Esophagus mucosa (tissue), 1 donor: ENCODE results near the gene RGPD3. TPM values are rescaled to one million over a fixed set of nuclear protein-coding genes. Genes with fewer than 3 reads are reported as not detected.

ENCODE experiments used
- total RNA-seq: library from RNA; stranded (reverse); gene quantifications from one replicate; pipeline ENCODE4 v1.2.4, GENCODE V29; 2023
- donor health status: DM: yes; HTN: yes; CAD: no.

The RGPD3 gene
- total RNA-seq, 1 donor from 2014 or later: 0.04 TPM

Other genes starting within 250 kb of the RGPD3 start
- not detected for gene CD8B2, start 19.0 kb upstream of the RGPD3 start, total RNA-seq